HepG2 (cell line): ENCODE results near the gene FAM228B. TPM values are rescaled to one million over a fixed set of nuclear protein-coding genes. Genes with fewer than 3 reads are reported as not detected.
"Not testable (repeated sequence)": the region's sequence is repeated elsewhere in the genome, so short reads cannot be mapped to it uniquely, and the experiment has no call there.

Source experiments
- ATAC-seq: fragments of 200-7000 bp; cut with Tn5 transposase; 3 replicates; pipeline ENCODE4 v1.9.1; 2020; ENCODE audit warnings: mild to moderate bottlenecking, moderate library complexity
- BruUV-seq: library from RNA; stranded (reverse); fragments of 400-500 nt; replicated peaks from 2 replicates; lab custom pipeline; 2021; lab: Mats Ljungman, UMichigan
- CTCF ChIA-PET: fragments of 300-600 bp; formaldehyde crosslinking; extraction: SDS; loops from one replicate; lab custom pipeline; 2021; ENCODE audit warnings: low total read pairs, inconsistent platforms, low intra/inter-chr PET ratio; lab: Yijun Ruan, JAX
- POLR2A ChIA-PET: fragments of 350-600 bp; sonication (Branson Sonifier 250); formaldehyde crosslinking; loops from one replicate; lab custom pipeline; 2020; ENCODE audit warnings: antibody characterized with exemption, inconsistent platforms; lab: Yijun Ruan, JAX
- DNase-seq: peaks from one replicate; pipeline ENCODE4 v3.0.0-alpha.2; 2015; ENCODE audit warnings: low spot score
- FAIRE-seq: peaks from 3 replicates; lab custom pipeline; 2011; peaks lifted over from hg19 to GRCh38; lab: Jason Lieb, UNC
- H2AFZ ChIP-seq: one replicate; pipeline ENCODE4 v1.6.1; 2011; ENCODE audit warnings: low read length, inconsistent platforms
- H3K27ac ChIP-seq: fragments of 300-600 bp; 3 replicates; pipeline ENCODE4 v1.8.0; 2011; ENCODE audit warnings: mixed run types, mild to moderate bottlenecking, mixed read lengths, low read length, inconsistent platforms; ENCODE audit not compliant: insufficient read depth; ENCODE audit errors: extremely low read length
- H3K27me3 ChIP-seq, 2 experiments: fragments of 200-600 bp in 1 of 2; 2 replicates in 1 of 2; 3 replicates in 1 of 2; pipeline versions ENCODE4 v1.6.0 to v1.8.0; 2011; ENCODE audit warnings: low read length in 2 of 2, mild to moderate bottlenecking in 2 of 2, moderate library complexity in 2 of 2, inconsistent platforms in 1 of 2; ENCODE audit not compliant: insufficient read depth in 2 of 2, control insufficient read depth in 1 of 2
- H3K36me3 ChIP-seq, 2 experiments: fragments of 200-600 bp in 1 of 2; replicated peaks in 1 of 2; 2 replicates in 1 of 2; 3 replicates in 1 of 2; pipeline versions ENCODE4 v1.5.1 to v1.8.0; 2011; ENCODE audit warnings: low read length in 2 of 2, inconsistent platforms in 1 of 2; ENCODE audit not compliant: insufficient read depth in 2 of 2, control insufficient read depth in 1 of 2
- H3K4me1 ChIP-seq: 2 replicates; pipeline ENCODE4 v1.5.1; 2012; ENCODE audit warnings: low read length, inconsistent platforms; ENCODE audit not compliant: insufficient read depth
- H3K4me2 ChIP-seq: 2 replicates; pipeline ENCODE4 v1.6.0; 2011; ENCODE audit warnings: low read depth, low read length, inconsistent platforms
- H3K4me3 ChIP-seq, 3 experiments: fragments of 200-600 bp in 1 of 3; sonication (generic), shearing (Covaris generic) in 1 of 3; replicated peaks in 1 of 3; 2 replicates each; pipeline ENCODE4 v1.5.1; 2011 to 2016; ENCODE audit warnings: low read length in 3 of 3, inconsistent platforms in 2 of 3, low read depth in 2 of 3, mild to moderate bottlenecking in 2 of 3, control low read depth in 1 of 3, mixed read lengths in 1 of 3; ENCODE audit not compliant: insufficient read depth in 1 of 3
- H3K79me2 ChIP-seq: one replicate; pipeline ENCODE4 v1.6.1; 2011; ENCODE audit warnings: low read length, inconsistent platforms; ENCODE audit not compliant: insufficient read depth
- H3K9ac ChIP-seq: 2 replicates; pipeline ENCODE4 v1.6.0; 2011; ENCODE audit warnings: mild to moderate bottlenecking, low read depth, low read length, inconsistent platforms; ENCODE audit not compliant: insufficient read depth
- H3K9me3 ChIP-seq: 2 replicates; pipeline ENCODE4 v1.5.1; 2012; ENCODE audit warnings: mild to moderate bottlenecking, low read length
- H4K20me1 ChIP-seq: 2 replicates; pipeline ENCODE4 v1.6.0; 2011; ENCODE audit warnings: inconsistent platforms, mild to moderate bottlenecking, low read length, moderate library complexity; ENCODE audit not compliant: insufficient read depth
- AKAP8 ChIP-seq: sonication (generic); formaldehyde crosslinking; IDR thresholded peaks from 2 replicates; pipeline ENCODE4 v1.5.1; 2020; ENCODE audit warnings: mild to moderate bottlenecking, missing genetic modification reagents
- ELF1 ChIP-seq: sonication (generic); formaldehyde crosslinking; IDR thresholded peaks from 2 replicates; pipeline ENCODE4 v1.4.0; 2020; ENCODE audit warnings: missing genetic modification reagents
- HMG20A ChIP-seq: IDR thresholded peaks from 2 replicates; pipeline ENCODE4 v1.6.1; 2016; ENCODE audit warnings: borderline replicate concordance
- MAFF ChIP-seq: IDR thresholded peaks from 2 replicates; pipeline ENCODE4 v1.6.1; 2011; ENCODE audit warnings: low read depth, low read length, improper control_type of control experiment
- MIXL1 ChIP-seq: IDR thresholded peaks from 2 replicates; pipeline ENCODE4 v1.6.1; 2016
- RORA ChIP-seq: sonication (generic); formaldehyde crosslinking; IDR thresholded peaks from 2 replicates; pipeline ENCODE4 v1.5.0; 2020; ENCODE audit warnings: mild to moderate bottlenecking, missing genetic modification reagents, moderate library complexity
- TCF12 ChIP-seq, 2 experiments: fragments of 450-650 bp in 1 of 2; sonication (generic) in 1 of 2; formaldehyde crosslinking in 1 of 2; IDR thresholded peaks; 2 replicates each; pipeline versions ENCODE4 v1.6.1 to v1.8.0; 2017 to 2022; ENCODE audit warnings: antibody characterized with exemption in 1 of 2, mild to moderate bottlenecking in 1 of 2, missing genetic modification reagents in 1 of 2, moderate library complexity in 1 of 2
- ZFY ChIP-seq: sonication (generic); formaldehyde crosslinking; IDR thresholded peaks from 2 replicates; pipeline ENCODE4 v1.4.0; 2020; ENCODE audit warnings: missing genetic modification reagents
- ZNF234 ChIP-seq: sonication (generic); formaldehyde crosslinking; conservative IDR thresholded peaks from 2 replicates; pipeline ENCODE4 v1.5.1; 2020; ENCODE audit warnings: mild to moderate bottlenecking, missing genetic modification reagents
- ZSCAN21 ChIP-seq: sonication (generic); formaldehyde crosslinking; IDR thresholded peaks from 2 replicates; pipeline ENCODE4 v1.8.0; 2022; ENCODE audit warnings: mild to moderate bottlenecking, missing genetic modification reagents, moderate library complexity, borderline replicate concordance
- WGBS: methylation state at CpG from one replicate; pipeline ENCODE4 v1.1.6; 2017; ENCODE audit warnings: low lambda C conversion rate; 5-methylcytosine and 5-hydroxymethylcytosine counted together
- in situ Hi-C: cut with HindIII; loops from 2 replicates; pipeline ENCODE4 v1.10.0; 2017; ENCODE audit warnings: low pct_unique_long_range_greater_than_20kb; ENCODE audit not compliant: extremely low pct_ligation_motif_present
- intact Hi-C: fragments of 100-400 bp; cut with micrococcal nuclease; formaldehyde crosslinking; loops from one replicate; pipeline ENCODE4 v1.10.0; 2022; ENCODE audit not compliant: unreplicated experiment
- polyA plus RNA-seq, 8 experiments: library from polyadenylated mRNA; depleted of rRNA in 3 of 8; stranded (reverse) in 7 of 8; unstranded in 1 of 8; fragments of >200 nt; fragmentation: Illumina TruSeq in 4 of 8; extraction: Trizol in 4 of 8; gene quantifications; 2 replicates each; pipeline versions ENCODE4 v1.2.1 to v1.2.3, GENCODE V29; 2011 to 2016; ENCODE audit warnings: low read depth in 4 of 8, missing spikeins in 1 of 8, mixed read lengths in 1 of 8; ENCODE audit not compliant: insufficient read depth in 1 of 8
- total RNA-seq, 5 experiments: library from RNA; depleted of rRNA; stranded (reverse); fragments of >200 nt; fragmentation: Illumina TruSeq; extraction: Trizol; gene quantifications; 2 replicates each; pipeline ENCODE4 v1.2.3, GENCODE V29; 2016; ENCODE audit warnings: low read depth in 1 of 5
- TF ChIP-seq, protein P1 (sequence below): sonication (generic); formaldehyde crosslinking; IDR thresholded peaks from 2 replicates; pipeline ENCODE4 v1.4.0; 2020; ENCODE audit warnings: mild to moderate bottlenecking, missing genetic modification reagents
- TF ChIP-seq, protein P2 (sequence below): sonication (generic); formaldehyde crosslinking; IDR thresholded peaks from 2 replicates; pipeline ENCODE4 v1.4.0; 2020; ENCODE audit warnings: missing genetic modification reagents
- TF ChIP-seq, protein P3 (sequence below): IDR thresholded peaks from 2 replicates; pipeline ENCODE4 v1.6.1; 2016

The FAM228B gene
- total and polyA plus RNA-seq, 2 of the 13 experiments (the other 11 are each of a cell fraction or from before 2014, with no cell fraction given) = 0.79 to 1.1 TPM

DNA sequence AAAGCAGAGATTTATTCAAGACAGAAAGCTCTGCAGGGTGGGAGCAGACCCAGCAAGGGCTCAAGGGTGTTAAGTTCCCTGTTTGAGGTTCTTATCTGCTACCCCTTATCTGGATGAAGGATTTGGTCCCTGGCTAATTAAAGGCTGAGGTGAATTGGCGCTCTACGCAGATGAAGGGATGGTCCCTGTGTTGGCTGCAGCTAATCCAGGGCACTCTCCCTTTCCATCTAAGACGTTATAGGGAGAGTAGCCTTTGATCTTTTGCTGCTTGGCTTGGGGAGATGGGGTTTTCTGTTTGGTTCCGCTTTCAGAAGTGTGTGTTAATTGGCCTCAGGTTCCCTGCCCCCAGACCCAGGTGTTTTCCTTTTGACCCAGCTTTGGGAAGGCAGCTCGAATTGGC is 68.6 kb downstream of the FAM228B start:
- H3K79me2 ChIP-seq = no peaks in the 10 kb centered on the region
- POLR2A ChIA-PET = no interaction called here
- WGBS = 14% methylated on average over 4 of the region's 5 CpGs
- TF ChIP-seq, protein P1, sequence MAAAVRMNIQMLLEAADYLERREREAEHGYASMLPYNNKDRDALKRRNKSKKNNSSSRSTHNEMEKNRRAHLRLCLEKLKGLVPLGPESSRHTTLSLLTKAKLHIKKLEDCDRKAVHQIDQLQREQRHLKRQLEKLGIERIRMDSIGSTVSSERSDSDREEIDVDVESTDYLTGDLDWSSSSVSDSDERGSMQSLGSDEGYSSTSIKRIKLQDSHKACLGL (CRISPR knock-in tag) = no peak
- no peak for TF ChIP-seq ZSCAN21 (CRISPR knock-in tag)
- TF ChIP-seq ELF1 (CRISPR knock-in tag) = no peak
- TF ChIP-seq ZFY (CRISPR knock-in tag) = no peak
- no peak for TF ChIP-seq ZNF234 (CRISPR knock-in tag)
- TF ChIP-seq RORA (CRISPR knock-in tag) = no peak
- no peak for TF ChIP-seq HMG20A (CRISPR knock-in tag)
- TF ChIP-seq MIXL1 (CRISPR knock-in tag) = no peak
- no peak for TF ChIP-seq MAFF
- TF ChIP-seq AKAP8 = no peak
- TF ChIP-seq TCF12 (IDR thresholded peaks at IDR 0.05) = no peak
- no peak for TF ChIP-seq TCF12 (CRISPR knock-in tag; IDR thresholded peaks at IDR 0.05)
- TF ChIP-seq, protein P2, sequence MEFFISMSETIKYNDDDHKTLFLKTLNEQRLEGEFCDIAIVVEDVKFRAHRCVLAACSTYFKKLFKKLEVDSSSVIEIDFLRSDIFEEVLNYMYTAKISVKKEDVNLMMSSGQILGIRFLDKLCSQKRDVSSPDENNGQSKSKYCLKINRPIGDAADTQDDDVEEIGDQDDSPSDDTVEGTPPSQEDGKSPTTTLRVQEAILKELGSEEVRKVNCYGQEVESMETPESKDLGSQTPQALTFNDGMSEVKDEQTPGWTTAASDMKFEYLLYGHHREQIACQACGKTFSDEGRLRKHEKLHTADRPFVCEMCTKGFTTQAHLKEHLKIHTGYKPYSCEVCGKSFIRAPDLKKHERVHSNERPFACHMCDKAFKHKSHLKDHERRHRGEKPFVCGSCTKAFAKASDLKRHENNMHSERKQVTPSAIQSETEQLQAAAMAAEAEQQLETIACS = no peak
- TF ChIP-seq, protein P3, sequence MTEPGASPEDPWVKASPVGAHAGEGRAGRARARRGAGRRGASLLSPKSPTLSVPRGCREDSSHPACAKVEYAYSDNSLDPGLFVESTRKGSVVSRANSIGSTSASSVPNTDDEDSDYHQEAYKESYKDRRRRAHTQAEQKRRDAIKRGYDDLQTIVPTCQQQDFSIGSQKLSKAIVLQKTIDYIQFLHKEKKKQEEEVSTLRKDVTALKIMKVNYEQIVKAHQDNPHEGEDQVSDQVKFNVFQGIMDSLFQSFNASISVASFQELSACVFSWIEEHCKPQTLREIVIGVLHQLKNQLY (CRISPR knock-in tag) = no peak
- H3K9me3 ChIP-seq = no peaks in the 10 kb centered on the region
- H3K4me3 ChIP-seq = no peak overlapping the region
- CTCF ChIA-PET = no interaction called here
- no peak for FAIRE-seq
- H3K27ac ChIP-seq = no peak overlapping the region
- no TSS peak for BruUV-seq
- H3K27me3 ChIP-seq = peaks cover 2 to 20% of the 10 kb centered on the region in 2 experiments; a peak in 3 of 5 replicates
- no peak for DNase-seq
- H4K20me1 ChIP-seq = no peaks in the 10 kb centered on the region
- H3K4me2 ChIP-seq = peak overlapping the region; percentile 13; the same call in 1 of the 2 replicates
- peak; percentile 40; the same call in 2 of the 3 replicates for ATAC-seq
- H3K36me3 ChIP-seq = no peaks in the 10 kb centered on the region
- no peak overlapping the region for H3K9ac ChIP-seq
- intact Hi-C loops (no loop called here), in situ Hi-C loops (no loop called here)
- H2AFZ ChIP-seq = no peak overlapping the region
- no peaks in the 10 kb centered on the region for H3K4me1 ChIP-seq

DNA sequence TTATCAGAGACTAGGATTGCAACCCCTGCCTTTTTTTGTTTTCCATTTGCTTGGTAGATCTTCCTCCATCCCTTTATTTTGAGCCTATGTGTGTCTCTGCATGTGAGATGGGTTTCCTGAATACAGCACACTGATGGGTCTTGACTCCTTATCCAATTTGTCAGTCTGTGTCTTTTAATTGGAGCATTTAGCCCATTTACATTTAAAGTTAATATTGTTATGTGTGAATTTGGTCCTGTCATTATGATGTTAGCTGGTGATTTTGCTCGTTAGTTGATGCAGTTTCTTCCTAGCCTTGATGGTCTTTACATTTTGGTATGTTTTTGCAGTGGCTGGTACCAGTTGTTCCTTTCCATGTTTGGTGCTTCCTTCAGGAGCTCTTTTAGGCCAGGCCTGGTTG is 73.9 kb downstream of the FAM228B start:
- H3K4me3 ChIP-seq, intact Hi-C loops, H3K9me3 ChIP-seq, H3K27ac ChIP-seq, POLR2A ChIA-PET, in situ Hi-C loops, BruUV-seq, DNase-seq, ATAC-seq, H2AFZ ChIP-seq, H3K36me3 ChIP-seq, H3K27me3 ChIP-seq, H3K4me1 ChIP-seq, H3K4me2 ChIP-seq, H4K20me1 ChIP-seq, H3K79me2 ChIP-seq, FAIRE-seq, H3K9ac ChIP-seq, CTCF ChIA-PET: not testable (repeated sequence)
- WGBS = 0% methylated on average over 1 of the region's 1 CpG
